WERI-Rb-1 (cell line): ENCODE data around the gene RNF130.
A peak's percentile ranks its signal among the peaks of the same experiment; 100 is the strongest.

Experiments
- DNase-seq: peaks from one replicate; pipeline ENCODE4 v3.0.0-alpha.2; 2020
- H3K27ac ChIP-seq: fragments of 250-450 bp; sonication (Bioruptor Pico); 2 replicates; pipeline ENCODE4 v1.5.1; 2020; ENCODE audit warnings: mild to moderate bottlenecking, moderate library complexity
- H3K27me3 ChIP-seq: fragments of 250-450 bp; sonication (Bioruptor Pico); 2 replicates; pipeline ENCODE4 v1.5.1; 2021; ENCODE audit warnings: mild to moderate bottlenecking, low read depth, moderate library complexity; ENCODE audit not compliant: insufficient read depth, severe bottlenecking
- H3K36me3 ChIP-seq: fragments of 250-450 bp; sonication (Bioruptor Pico); 2 replicates; pipeline ENCODE4 v1.5.1; 2020; ENCODE audit warnings: mild to moderate bottlenecking, moderate library complexity
- H3K4me3 ChIP-seq: 2 replicates; pipeline ENCODE4 v1.5.1; 2011; ENCODE audit warnings: low read depth, mild to moderate bottlenecking, control low read depth, low read length
- H3K9me3 ChIP-seq: fragments of 250-450 bp; sonication (Bioruptor Pico); 2 replicates; pipeline ENCODE4 v1.5.1; 2021; ENCODE audit warnings: mild to moderate bottlenecking, moderate library complexity; ENCODE audit not compliant: severe bottlenecking
- CTCF ChIP-seq: IDR thresholded peaks from 2 replicates; pipeline ENCODE4 v1.5.1; 2011; ENCODE audit warnings: low read depth, mild to moderate bottlenecking, control low read depth, inconsistent platforms, low read length

The RNF130 gene

GRCh38 chr5:180112181-180112861 is 40.8 kb upstream of the RNF130 start:
- Histone ChIP-seq H3K27ac (no peak overlapping the region), H3K4me3 (no peak overlapping the region), H3K36me3 (no peaks in the 10 kb centered on the region), H3K27me3 (no peaks in the 10 kb centered on the region), H3K9me3 (peaks cover 1% of the 10 kb centered on the region)
- no peak for DNase-seq
- TF ChIP-seq CTCF = no peak

GRCh38 chr5:180111273-180112002 is 39.9 kb upstream of the RNF130 start:
- Histone ChIP-seq H3K27ac (no peak overlapping the region), H3K4me3 (no peak overlapping the region), H3K9me3 (peaks cover 2% of the 10 kb centered on the region), H3K36me3 (no peaks in the 10 kb centered on the region), H3K27me3 (no peaks in the 10 kb centered on the region)
- TF ChIP-seq CTCF = no peak
- no peak for DNase-seq

- TF ChIP-seq CTCF = no peak
- no peaks in the 10 kb centered on the region for H3K27me3 ChIP-seq
- H3K9me3 ChIP-seq = peaks cover 2% of the 10 kb centered on the region
- H3K4me3 ChIP-seq = no peak overlapping the region
- no peaks in the 10 kb centered on the region for H3K36me3 ChIP-seq
- peak; percentile 29 for DNase-seq
- no peak overlapping the region for H3K27ac ChIP-seq
Measured at GRCh38 chr5:180109920-180110319, 38.4 kb upstream of the RNF130 start.

GRCh38 chr5:180107005-180107404 is 35.4 kb upstream of the RNF130 start:
- no peak for TF ChIP-seq CTCF

GRCh38 chr5:180105827-180106312 is 34.3 kb upstream of the RNF130 start:
- no peak for TF ChIP-seq CTCF
- Histone ChIP-seq H3K36me3 (no peaks in the 10 kb centered on the region), H3K27ac (no peak overlapping the region), H3K9me3 (peaks cover 2% of the 10 kb centered on the region), H3K4me3 (no peak overlapping the region), H3K27me3 (no peaks in the 10 kb centered on the region)
- no peak for DNase-seq

More at GRCh38 chr5:180107005-180107404, 35.4 kb upstream of the RNF130 start:
- DNase-seq = no peak
- Histone ChIP-seq H3K27me3 (no peaks in the 10 kb centered on the region), H3K27ac (no peak overlapping the region), H3K36me3 (no peaks in the 10 kb centered on the region), H3K4me3 (no peak overlapping the region), H3K9me3 (peaks cover 2% of the 10 kb centered on the region)
